Smooth muscle cell (in vitro differentiated cells): ENCODE data around the gene B3GALT6. TPM values are rescaled to one million over a fixed set of nuclear protein-coding genes. Genes with fewer than 3 reads are reported as not detected.

Experiments used
- DNase-seq: peaks from one replicate; lab custom pipeline; 2025; ENCODE audit not compliant: unreplicated experiment; lab: John Stamatoyannopoulos, UW
- H2AFZ ChIP-seq: fragments of 200-600 bp; sonication (generic); 2 replicates; pipeline ENCODE4 v1.6.0; 2016; ENCODE audit warnings: antibody characterized with exemption, low read depth, mild to moderate bottlenecking
- H3F3A ChIP-seq: fragments of 200-600 bp; sonication (generic); 2 replicates; pipeline ENCODE4 v1.6.0; 2017; ENCODE audit warnings: antibody characterized with exemption, low read depth
- H3K27ac ChIP-seq: fragments of 200-600 bp; sonication (generic); 2 replicates; pipeline ENCODE4 v1.5.1; 2016; ENCODE audit warnings: low read depth, mild to moderate bottlenecking
- H3K27me3 ChIP-seq: fragments of 200-600 bp; sonication (generic); 2 replicates; pipeline ENCODE4 v1.6.1; 2016; ENCODE audit warnings: low read depth, mild to moderate bottlenecking
- H3K36me3 ChIP-seq: fragments of 200-600 bp; sonication (generic); 2 replicates; pipeline ENCODE4 v1.5.1; 2016; ENCODE audit warnings: low read depth
- H3K4me1 ChIP-seq: fragments of 200-600 bp; sonication (generic); 2 replicates; pipeline ENCODE4 v1.5.1; 2016; ENCODE audit warnings: low read depth
- H3K4me2 ChIP-seq: fragments of 200-600 bp; sonication (generic); 2 replicates; pipeline ENCODE4 v1.6.0; 2016; ENCODE audit warnings: mild to moderate bottlenecking
- H3K4me3 ChIP-seq: fragments of 200-600 bp; sonication (generic); 2 replicates; pipeline ENCODE4 v1.5.1; 2016; ENCODE audit warnings: mild to moderate bottlenecking
- H3K79me2 ChIP-seq: fragments of 200-600 bp; sonication (generic); 2 replicates; pipeline ENCODE4 v1.6.0; 2016; ENCODE audit warnings: low read depth, mild to moderate bottlenecking
- H3K9ac ChIP-seq: fragments of 200-600 bp; sonication (generic); 2 replicates; pipeline ENCODE4 v1.6.0; 2016; ENCODE audit warnings: low read depth
- H3K9me3 ChIP-seq: fragments of 200-600 bp; sonication (generic); replicated peaks from 2 replicates; pipeline ENCODE4 v1.5.1; 2016; ENCODE audit warnings: low read depth
- H4K20me1 ChIP-seq: fragments of 200-600 bp; sonication (generic); 2 replicates; pipeline ENCODE4 v1.6.0; 2016; ENCODE audit warnings: low read depth
- WGBS: methylation state at CpG from one replicate; pipeline ENCODE4 v1.1.7; 2016; ENCODE audit warnings: low lambda C conversion rate; 5-methylcytosine and 5-hydroxymethylcytosine counted together
- polyA plus RNA-seq: library from polyadenylated mRNA; unstranded; fragments of >200 nt; fragmentation: Nextera tagmentation; extraction: Ambion mirVana; gene quantifications from 2 replicates; pipeline ENCODE4 v1.2.1, GENCODE V29; 2016
- total RNA-seq: library from RNA; depleted of rRNA; stranded (reverse); fragments of >200 nt; gene quantifications from 2 replicates; pipeline ENCODE4 v1.2.3, GENCODE V29; 2014
- TF ChIP-seq, protein P1 (sequence below): fragments of 200-600 bp; sonication (generic); IDR thresholded peaks from 2 replicates; pipeline ENCODE4 v1.5.1; 2017; ENCODE audit warnings: borderline replicate concordance, mild to moderate bottlenecking, antibody characterized with exemption; ENCODE audit not compliant: insufficient read depth, poor library complexity, severe bottlenecking

Gene B3GALT6
- total and polyA plus RNA-seq, 2 experiments from 2014 or later: 15.0 to 33.2 TPM

DNA sequence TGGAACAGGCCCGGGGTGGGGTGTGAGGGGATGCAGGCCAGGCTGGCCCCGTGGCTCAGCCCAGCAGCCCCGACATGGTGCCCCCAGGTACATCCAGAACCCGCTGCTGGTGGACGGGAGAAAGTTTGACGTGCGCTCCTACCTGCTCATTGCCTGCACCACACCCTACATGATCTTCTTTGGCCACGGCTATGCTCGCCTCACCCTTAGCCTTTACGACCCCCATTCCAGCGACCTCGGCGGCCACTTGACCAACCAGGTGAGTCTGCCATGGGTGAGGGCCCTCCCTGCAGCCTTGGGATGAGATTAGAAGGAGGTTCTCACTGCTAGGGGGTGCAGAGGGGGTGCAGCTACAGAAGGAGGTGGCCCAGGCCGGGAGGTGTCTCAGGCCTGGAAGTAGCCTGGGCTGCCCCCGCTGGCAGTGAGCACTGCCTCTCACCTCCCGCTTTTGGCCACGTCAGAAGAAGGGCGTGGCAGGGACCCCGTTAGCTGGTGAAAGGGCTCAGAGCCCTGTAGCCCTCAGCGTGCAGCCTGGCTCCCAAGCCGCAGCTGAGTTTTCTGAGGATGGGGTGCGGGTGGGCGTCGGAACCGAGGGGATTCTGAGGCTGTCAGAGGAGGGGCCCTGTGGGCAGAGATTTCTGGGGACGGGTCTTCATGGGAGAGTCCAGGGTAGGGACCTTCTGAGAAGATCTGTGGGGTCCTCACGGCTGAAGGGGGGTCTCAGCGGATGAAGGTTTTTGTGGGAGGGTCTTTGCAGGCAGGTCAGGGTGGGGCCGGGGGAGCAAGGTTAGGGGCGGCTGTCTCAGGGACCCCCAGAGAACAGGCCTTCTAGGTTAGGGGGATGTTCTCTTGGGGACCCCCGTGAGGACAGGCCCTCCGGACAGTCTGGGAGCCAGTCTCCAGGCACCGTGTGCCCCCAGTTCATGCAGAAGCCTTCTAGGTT is 47.9 kb upstream of the B3GALT6 start:
- H3K4me3 ChIP-seq: no peak overlapping the region
- WGBS: 91% methylated on average over 33 of the region's 33 CpGs
- no peaks in the 10 kb centered on the region for H3K27me3 ChIP-seq
- H2AFZ ChIP-seq: no peak overlapping the region
- H3K79me2 ChIP-seq: no peaks in the 10 kb centered on the region
- H3K9ac ChIP-seq: no peak overlapping the region
- H3K4me1 ChIP-seq: no peaks in the 10 kb centered on the region
- H3K4me2 ChIP-seq: no peak overlapping the region
- H3K9me3 ChIP-seq: no peaks in the 10 kb centered on the region
- DNase-seq: no peak
- H3K36me3 ChIP-seq: no peaks in the 10 kb centered on the region
- no peak overlapping the region for H3K27ac ChIP-seq
- no peaks in the 10 kb centered on the region for H3F3A ChIP-seq
- no peaks in the 10 kb centered on the region for H4K20me1 ChIP-seq
- TF ChIP-seq, protein P1, sequence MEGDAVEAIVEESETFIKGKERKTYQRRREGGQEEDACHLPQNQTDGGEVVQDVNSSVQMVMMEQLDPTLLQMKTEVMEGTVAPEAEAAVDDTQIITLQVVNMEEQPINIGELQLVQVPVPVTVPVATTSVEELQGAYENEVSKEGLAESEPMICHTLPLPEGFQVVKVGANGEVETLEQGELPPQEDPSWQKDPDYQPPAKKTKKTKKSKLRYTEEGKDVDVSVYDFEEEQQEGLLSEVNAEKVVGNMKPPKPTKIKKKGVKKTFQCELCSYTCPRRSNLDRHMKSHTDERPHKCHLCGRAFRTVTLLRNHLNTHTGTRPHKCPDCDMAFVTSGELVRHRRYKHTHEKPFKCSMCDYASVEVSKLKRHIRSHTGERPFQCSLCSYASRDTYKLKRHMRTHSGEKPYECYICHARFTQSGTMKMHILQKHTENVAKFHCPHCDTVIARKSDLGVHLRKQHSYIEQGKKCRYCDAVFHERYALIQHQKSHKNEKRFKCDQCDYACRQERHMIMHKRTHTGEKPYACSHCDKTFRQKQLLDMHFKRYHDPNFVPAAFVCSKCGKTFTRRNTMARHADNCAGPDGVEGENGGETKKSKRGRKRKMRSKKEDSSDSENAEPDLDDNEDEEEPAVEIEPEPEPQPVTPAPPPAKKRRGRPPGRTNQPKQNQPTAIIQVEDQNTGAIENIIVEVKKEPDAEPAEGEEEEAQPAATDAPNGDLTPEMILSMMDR: no peak

DNA sequence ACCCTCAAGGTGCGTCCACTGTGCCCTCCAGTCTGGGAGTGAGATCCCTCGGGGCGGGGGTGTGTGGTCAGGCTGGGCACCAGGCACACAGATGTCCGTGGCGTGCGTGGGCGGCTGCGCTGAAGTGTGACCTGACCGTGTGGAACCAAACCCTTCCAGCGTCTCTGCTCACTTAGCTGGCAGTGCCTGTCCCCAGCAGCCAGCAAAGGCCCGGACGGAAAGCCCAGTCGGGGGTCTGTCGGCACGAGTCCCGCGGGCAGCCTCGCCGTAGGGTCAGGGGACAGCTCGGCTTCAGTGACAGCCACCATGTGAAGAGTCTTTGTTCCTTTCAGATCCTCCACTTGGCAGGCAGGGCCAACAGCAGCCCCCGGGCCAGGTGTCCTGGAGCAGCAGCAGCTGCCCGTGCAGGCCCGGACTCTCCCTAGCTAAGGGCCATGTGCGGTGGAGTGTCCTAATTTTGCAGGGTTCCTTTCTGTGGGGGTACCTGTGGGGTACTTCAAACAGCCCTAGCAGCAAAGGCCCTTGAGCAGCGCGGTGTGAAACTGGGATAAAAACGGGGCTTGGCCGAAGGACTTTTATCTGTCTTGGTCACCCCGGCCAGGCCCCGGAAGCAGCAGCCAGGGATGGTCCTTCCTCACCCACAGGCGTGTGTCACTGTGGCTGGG is 46.8 kb upstream of the B3GALT6 start:
- Histone ChIP-seq H4K20me1 (no peaks in the 10 kb centered on the region), H3K36me3 (no peaks in the 10 kb centered on the region), H2AFZ (no peak overlapping the region), H3K9ac (no peak overlapping the region), H3K79me2 (no peaks in the 10 kb centered on the region), H3K27ac (no peak overlapping the region), H3K4me1 (no peaks in the 10 kb centered on the region), H3F3A (no peaks in the 10 kb centered on the region), H3K4me3 (no peak overlapping the region), H3K9me3 (no peaks in the 10 kb centered on the region), H3K27me3 (no peaks in the 10 kb centered on the region), H3K4me2 (no peak overlapping the region)
- TF ChIP-seq, protein P1: no peak
- WGBS: 91% methylated on average over 28 of the region's 31 CpGs
- DNase-seq: no peak

DNA sequence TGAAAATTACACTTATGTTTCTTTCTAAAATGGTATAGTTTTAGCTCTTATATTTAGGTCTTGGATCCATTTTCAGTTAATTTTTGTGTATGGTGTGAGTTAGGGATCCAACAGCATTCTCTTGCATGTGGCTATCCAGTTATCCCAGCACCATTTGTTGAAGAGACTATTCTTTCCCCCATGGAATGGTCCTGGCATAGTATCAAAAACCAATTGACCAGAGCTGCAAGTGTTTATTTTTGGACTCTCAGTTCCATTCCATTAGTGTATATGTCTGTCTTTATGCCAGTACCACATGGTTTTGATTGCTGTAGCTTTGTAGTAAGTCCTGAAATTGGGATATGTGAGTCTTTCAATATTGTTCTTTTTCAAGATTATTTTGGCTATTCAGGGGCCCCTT is 44.1 kb upstream of the B3GALT6 start:
- H3K27ac ChIP-seq: no peak overlapping the region
- no peaks in the 10 kb centered on the region for H4K20me1 ChIP-seq

More for the DNA sequence above, 44.1 kb upstream of the B3GALT6 start:
- Histone ChIP-seq H3K9me3 (no peaks in the 10 kb centered on the region), H3K36me3 (no peaks in the 10 kb centered on the region), H3K4me1 (no peaks in the 10 kb centered on the region), H3K79me2 (no peaks in the 10 kb centered on the region), H3K27me3 (no peaks in the 10 kb centered on the region), H3F3A (no peaks in the 10 kb centered on the region), H3K4me2 (no peak overlapping the region), H2AFZ (no peak overlapping the region), H3K9ac (no peak overlapping the region), H3K4me3 (no peak overlapping the region)
- DNase-seq: no peak
- TF ChIP-seq, protein P1: no peak
